GM23248 (cell line): ENCODE data around the gene VEGFB.

Source experiments
- EZH2 ChIP-seq: fragments of 200-600 bp; sonication (generic); IDR thresholded peaks from 2 replicates; pipeline ENCODE4 v1.6.1; 2018; ENCODE audit warnings: antibody characterized with exemption, mild to moderate bottlenecking; ENCODE audit not compliant: insufficient read depth, poor library complexity, severe bottlenecking
- EZH2phosphoT487 ChIP-seq: fragments of 200-600 bp; sonication (generic); IDR thresholded peaks from 2 replicates; pipeline ENCODE4 v1.6.1; 2018; ENCODE audit warnings: antibody characterized with exemption, moderate library complexity, mild to moderate bottlenecking, low read depth; ENCODE audit not compliant: insufficient read depth

GRCh38 chr11:64241241-64241490 lies 6.8 kb downstream of the VEGFB start:
- no peak for TF ChIP-seq EZH2phosphoT487
- no peak for TF ChIP-seq EZH2
